HG02798 (cell line): Measurements from ENCODE around the gene CTPS1.

Experiments
- ATAC-seq: cut with Tn5 transposase; IDR thresholded peaks from one replicate; pipeline ENCODE4 v1.9.1; 2021; ENCODE audit warnings: mild to moderate bottlenecking; ENCODE audit not compliant: unreplicated experiment, poor library complexity

The CTPS1 gene

DNA sequence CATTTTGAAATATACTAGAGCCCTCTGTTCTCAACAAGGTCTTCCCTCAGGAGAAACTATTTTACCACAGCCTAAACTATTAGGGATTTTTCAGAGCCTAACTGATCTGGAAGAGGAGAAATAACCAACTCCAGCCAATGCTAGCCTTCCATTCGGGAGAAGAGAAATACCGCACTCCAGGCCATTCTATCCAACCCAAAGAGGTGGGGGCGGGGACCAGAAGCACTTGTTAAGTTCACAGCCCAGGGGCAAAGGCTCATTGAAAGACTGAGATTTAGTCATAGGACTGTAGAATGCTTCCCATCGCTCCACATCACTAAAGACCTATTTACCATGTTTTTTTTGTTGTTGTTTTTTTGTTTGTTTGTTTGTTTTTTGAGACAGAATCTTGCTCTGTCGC is 77.4 kb downstream of the CTPS1 start:
- no peak for ATAC-seq
